GM21367 (cell line): ENCODE results near the gene TMEM11.
"Not testable (repeated sequence)": the region's sequence is repeated elsewhere in the genome, so short reads cannot be mapped to it uniquely, and the experiment has no call there.

Experiments used
- ATAC-seq: cut with Tn5 transposase; IDR thresholded peaks from one replicate; pipeline ENCODE4 v1.9.1; 2021; ENCODE audit not compliant: unreplicated experiment

Gene TMEM11

GRCh38 chr17:21242780-21243515 is 29.0 kb upstream of the TMEM11 start:
- ATAC-seq, result no peak

- no peak for ATAC-seq
Measured at GRCh38 chr17:21242026-21242697, 28.2 kb upstream of the TMEM11 start.

GRCh38 chr17:21241564-21241963 is 27.6 kb upstream of the TMEM11 start:
- no peak for ATAC-seq

- no peak for ATAC-seq
Measured at GRCh38 chr17:21240369-21241055, 26.6 kb upstream of the TMEM11 start.

- no peak for ATAC-seq
Measured at GRCh38 chr17:21239680-21240368, 25.9 kb upstream of the TMEM11 start.

- ATAC-seq, result no peak
Measured at GRCh38 chr17:21235921-21236320, 22.0 kb upstream of the TMEM11 start.

- ATAC-seq, result no peak
Measured at GRCh38 chr17:21233581-21234347, 19.8 kb upstream of the TMEM11 start.

GRCh38 chr17:21232033-21232749 is 18.2 kb upstream of the TMEM11 start:
- no peak for ATAC-seq

GRCh38 chr17:21231533-21231932 is 17.6 kb upstream of the TMEM11 start:
- ATAC-seq, result no peak

GRCh38 chr17:21228845-21229244 is 14.9 kb upstream of the TMEM11 start:
- ATAC-seq, result no peak

GRCh38 chr17:21228111-21228510 is 14.2 kb upstream of the TMEM11 start:
- ATAC-seq, result no peak

- ATAC-seq, result not testable (repeated sequence)
Measured at GRCh38 chr17:21227277-21227676, 13.3 kb upstream of the TMEM11 start.

GRCh38 chr17:21223086-21223485 is 9.1 kb upstream of the TMEM11 start:
- ATAC-seq, result no peak

GRCh38 chr17:21218831-21219380 is 4.9 kb upstream of the TMEM11 start:
- no peak for ATAC-seq

GRCh38 chr17:21218101-21218500 is 4.1 kb upstream of the TMEM11 start:
- no peak for ATAC-seq

- no peak for ATAC-seq
Measured at GRCh38 chr17:21217346-21217745, 3.4 kb upstream of the TMEM11 start.

- ATAC-seq, result no peak
Measured at GRCh38 chr17:21215935-21216334, 2.0 kb upstream of the TMEM11 start.

GRCh38 chr17:21214777-21215541 is 998 bp upstream of the TMEM11 start:
- ATAC-seq, result no peak

GRCh38 chr17:21213638-21214014 is 335 bp downstream of the TMEM11 start:
- ATAC-seq, result peak; percentile 7
